Amniotic stem cell (primary cell): ENCODE data around the gene CNTFR.

Source experiments
- DNase-seq: peaks from one replicate; lab custom pipeline; 2025; lab: John Stamatoyannopoulos, UW

CNTFR gene

GRCh38 chr9:34572092-34572491, 17.4 kb downstream of the CNTFR start:
- DNase-seq: no peak

- no peak for DNase-seq
Observed at GRCh38 chr9:34571481-34571810, 18.1 kb downstream of the CNTFR start.

DNA sequence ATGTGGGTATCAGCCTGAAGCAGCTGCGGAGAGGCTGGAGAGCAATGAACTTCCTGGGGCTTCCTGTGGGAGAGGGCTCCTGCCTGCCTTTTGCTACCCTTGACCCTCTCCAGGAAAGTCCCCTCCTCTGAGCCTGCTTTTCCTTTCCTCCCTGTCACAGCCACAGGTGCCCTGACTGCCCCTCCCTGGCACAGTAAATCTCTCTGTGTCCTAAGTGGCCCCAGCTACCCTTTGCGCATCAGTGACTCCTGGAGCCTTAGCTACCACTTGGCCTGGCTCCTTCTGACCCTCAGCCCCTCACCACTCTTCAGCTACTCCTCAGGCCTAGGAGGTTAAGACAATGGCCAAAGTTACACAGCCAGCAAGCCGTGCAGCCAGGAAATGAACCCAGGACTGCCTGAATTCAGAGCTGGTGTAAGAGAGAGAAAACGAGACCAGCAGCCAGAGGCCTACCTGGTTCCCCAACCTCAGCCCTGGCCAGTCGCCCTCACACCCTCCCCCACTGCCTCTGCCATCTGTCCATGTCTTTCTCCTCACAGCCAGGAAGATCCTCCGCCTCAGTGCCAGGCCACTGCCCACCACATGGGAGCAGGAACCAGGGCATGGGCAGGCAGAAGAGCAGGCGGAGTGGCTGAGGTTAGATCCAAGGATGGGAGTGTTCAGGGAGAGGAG, 18.6 kb downstream of the CNTFR start:
- DNase-seq: no peak

- DNase-seq: no peak
Observed at GRCh38 chr9:34570376-34570775, 19.1 kb downstream of the CNTFR start.

DNA sequence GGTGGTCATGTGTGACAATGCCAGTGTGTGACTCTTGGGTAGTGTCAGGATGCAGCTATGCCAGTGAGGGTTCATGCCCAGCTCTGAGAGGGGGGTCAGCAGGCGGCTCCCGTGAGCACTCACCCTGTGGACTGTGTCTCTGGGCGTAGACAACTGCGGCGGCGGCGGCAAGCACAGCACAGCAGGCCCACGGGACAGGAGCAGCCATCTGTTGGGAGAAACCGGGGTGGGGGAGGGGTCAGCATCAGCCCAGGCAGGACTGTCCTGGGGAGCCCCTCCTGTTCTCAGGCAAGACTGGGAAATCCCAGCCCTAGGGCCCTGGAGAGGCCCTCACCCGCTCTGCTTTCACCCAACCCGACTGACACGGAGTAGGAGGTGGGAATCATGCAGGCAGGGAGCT, 20.8 kb downstream of the CNTFR start:
- no peak for DNase-seq

DNA sequence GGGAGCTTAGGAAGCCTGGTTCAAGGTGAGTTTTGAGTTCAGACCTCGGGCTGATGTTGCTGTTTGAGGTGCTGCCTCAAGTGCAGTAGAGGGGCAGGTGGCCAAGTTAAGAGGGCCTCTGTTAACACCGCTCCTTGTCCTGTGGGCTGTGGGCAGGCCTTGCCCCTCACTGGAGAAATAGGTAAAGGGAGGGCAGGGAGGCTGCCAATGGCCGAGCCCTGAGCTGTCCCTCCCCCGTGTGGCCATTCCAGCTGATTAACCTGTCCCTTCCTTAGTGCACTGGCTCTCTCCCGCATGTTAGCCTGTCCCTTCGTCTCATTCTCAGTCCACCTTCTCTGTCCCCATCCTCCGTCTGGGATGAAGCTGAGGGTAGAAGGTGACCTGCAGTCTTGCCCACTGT, 21.4 kb downstream of the CNTFR start:
- DNase-seq: no peak

DNA sequence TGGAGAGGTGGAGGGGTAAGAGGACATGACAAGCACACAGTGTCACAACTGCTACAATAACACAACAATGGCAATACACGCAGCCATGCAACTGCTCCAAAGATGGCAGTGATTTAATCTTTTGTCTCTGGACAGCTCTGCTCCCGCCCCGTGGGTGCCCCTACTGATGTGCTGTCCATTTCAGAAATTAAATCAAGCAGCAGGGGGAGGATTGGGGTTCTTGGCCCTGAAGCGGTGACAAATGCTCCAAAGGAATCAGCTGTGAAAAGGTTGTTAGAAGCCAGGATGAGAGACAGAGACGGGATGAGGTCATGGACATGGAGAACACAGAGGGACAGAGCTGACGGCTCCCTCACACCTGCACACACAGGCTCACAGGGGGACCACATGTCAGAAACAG, 22.6 kb downstream of the CNTFR start:
- DNase-seq: no peak

DNA sequence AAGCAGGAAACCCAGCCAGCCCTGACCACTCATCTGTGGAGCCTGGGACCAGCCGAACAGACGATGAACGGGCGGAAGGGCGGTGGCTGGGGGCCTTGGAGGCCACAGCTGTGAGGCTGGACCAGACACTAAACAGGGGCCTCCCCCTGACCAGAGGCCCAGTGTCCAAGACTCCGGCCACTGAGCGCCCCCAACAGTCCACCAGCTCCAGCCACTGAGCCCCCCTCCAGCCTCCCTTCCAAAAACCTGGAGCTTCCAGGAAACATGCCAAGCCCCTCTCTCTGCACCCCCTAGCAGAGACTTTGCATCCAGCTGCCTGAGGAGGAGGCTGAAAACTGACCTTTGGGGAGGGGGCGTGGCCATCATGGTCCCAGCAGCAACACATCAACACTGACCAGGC, 23.2 kb downstream of the CNTFR start:
- no peak for DNase-seq

DNA sequence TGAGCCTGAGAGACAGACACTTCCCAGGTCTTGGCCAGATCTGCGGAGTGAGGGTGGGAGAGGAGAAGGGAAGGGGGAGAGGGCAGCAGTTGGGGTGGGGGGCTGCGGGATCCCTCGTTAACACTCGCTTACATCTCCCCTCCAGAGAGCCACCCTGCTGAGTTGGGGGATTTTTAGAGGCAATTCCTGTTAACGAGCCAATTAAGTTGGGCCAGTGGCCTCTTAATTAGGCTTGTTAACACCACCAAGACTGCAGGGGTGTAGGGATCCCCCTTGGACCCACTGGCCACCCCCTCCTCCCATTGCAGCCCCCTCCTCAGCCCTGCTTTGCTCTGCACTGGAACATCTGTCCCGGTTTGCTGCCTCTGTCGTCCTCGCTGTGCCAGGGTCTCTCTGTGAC, 23.7 kb downstream of the CNTFR start:
- no peak for DNase-seq

DNA sequence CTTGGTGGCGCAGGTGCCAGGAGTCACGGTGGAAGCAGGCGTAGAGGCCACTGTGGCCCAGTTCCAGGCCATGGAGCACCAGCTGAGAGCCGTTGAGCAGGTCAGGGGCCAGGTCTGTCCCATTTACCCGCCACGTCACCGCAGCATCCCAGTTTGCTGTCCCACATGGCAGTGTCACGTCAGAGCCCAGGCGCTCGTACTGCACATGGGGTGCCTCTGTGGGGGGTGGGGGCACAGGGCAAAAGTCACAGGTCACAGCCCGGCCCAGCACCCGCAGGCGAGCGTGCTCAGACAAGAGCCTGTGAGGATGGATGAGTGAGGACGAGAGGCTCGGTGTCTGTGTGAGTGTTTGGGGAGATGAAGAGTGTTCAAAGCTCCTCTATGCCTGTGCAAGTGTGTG, 24.9 kb downstream of the CNTFR start:
- no peak for DNase-seq

DNA sequence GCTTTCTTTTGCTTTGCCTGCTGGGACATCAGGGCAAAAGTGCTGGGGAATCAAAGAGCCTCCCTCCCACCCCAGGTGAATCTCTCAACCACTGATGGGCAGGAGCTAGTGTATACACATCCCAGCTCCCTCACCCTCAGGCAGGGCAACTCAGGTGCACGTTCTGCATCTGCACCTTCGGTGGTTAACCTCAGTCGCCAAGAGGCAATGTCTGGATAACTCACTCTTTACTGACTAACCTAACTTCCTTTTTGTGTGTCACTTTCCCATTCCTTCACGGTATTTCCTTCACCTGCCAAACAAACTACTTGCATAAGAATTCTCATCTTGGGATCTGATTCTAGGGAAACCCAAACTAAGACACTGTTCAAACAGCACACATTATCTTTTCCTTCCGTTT, 26.3 kb downstream of the CNTFR start:
- DNase-seq: no peak

DNA sequence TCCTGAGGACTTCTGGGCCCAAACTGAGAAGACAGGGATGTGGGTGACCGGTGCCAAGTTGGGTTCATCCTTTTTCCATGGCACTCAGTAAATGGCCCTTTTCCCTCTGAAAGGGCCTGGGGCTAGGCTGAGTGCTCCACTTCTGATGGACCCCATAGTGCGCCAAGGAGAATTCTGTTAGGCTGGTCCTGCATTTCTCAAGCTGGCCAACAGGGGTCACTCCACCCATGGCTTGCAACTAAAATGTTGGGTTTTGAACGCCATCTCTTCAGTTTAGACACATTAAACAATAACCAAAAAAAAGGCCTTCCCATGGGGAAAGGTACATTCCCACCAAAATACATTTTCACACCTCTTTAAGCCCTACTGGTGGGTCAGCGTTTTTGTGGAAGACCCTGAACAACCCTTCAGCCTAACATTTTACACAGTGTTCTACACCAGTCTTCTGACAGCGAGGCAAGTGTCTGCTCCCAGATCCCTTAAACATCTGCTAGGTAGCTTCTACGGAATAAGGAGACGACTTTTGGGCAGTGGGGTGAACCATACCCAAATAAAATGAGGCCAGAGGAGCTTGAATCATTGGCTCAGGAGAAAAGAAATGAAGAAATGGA, 27.3 kb downstream of the CNTFR start:
- no peak for DNase-seq

- DNase-seq: no peak
Observed at GRCh38 chr9:34560599-34561214, 28.8 kb downstream of the CNTFR start.

DNA sequence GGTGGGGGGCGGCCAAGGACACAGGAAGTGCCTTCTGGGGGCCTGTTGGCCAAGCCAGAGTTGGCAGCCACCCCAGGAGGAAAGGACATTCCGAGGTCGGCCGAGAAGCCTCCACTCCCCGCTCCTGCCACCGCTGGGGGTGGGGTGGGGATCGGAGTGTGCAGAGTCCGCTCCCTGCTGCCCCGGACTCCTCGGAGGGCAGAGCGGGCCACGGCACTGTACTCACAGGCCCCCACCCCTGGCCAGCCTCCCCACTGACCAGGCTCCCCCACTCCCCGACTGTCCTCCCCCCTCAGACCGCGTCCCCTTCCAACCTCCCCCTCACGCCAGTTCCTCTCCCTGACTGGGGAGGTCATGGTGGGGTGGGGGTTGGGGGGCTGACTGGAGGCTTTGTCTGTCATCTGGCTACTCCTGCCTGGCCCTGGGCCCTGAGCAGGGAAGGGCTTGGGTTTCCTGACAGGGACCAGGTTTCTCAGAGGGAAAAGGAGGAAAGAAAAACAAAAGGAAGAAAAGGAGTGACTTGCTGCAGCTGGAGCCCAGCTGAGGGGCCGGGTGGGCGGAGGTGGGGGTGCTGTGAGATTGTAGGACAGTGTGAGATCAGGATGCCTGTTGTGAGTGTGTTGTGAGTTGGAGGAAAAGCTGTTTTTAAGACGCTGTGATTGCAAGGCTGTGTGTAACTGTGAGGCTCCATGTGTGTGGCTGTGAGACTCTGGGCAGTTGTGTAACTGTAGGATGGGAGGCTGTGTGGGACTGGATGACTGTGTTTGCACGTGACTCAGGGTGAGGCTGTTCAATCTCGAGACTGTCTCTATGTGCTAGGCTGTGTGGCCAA, 29.7 kb downstream of the CNTFR start:
- no peak for DNase-seq

DNA sequence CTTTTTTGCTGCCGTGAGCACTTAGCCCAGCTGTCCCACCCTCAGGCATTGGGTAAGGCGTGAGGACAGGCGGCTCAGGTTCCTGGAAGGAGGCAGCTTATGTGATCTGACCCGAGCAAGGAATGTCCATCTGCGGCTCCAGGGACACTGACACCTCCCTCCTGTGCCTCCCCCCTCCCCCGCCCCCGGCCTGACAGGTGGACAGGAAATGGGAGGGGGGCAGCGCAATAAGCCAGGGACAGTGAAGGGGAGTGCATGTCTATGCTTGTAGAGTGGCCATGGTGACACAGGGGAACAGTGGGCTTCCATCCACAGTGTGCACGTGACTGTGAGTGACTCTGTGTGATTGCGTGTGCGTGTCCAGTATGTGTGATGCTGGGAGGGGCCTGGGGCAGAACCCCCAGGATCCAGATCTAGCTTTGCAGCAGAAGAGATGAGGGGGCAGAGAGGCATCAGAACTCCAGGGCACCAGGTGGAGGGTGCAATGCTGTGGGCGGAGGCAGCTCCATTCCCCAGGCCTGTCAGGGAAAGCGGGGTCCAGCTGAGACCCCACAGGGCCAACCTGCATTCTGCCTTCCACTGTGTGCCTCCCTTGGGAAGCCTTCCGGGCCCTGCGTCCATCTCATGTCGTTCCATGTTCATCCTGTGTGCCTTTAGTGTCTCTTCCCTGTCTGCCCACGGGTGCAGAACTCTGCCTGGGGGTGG, 30.5 kb downstream of the CNTFR start:
- no peak for DNase-seq

DNA sequence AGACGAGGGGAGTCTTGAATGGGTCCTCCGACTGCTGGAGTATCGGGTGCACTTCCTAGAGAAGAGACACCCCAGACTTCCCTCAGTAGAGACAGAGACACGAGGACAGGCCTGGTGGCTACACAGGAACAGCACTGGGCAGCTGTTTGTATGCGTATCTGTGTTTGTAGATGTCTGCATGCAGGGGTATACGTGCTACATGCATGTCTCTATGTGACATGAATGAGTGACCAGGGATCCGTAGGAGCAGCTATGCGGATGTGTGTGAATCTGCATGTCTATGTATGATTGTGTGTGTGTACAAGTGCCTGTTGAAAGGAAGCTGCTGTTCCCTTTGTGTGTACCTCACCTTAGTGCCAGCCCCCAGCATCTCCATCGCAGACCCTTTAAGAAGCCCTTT, 31.2 kb downstream of the CNTFR start:
- no peak for DNase-seq

GRCh38 chr9:34557426-34558321, 31.9 kb downstream of the CNTFR start:
- DNase-seq: no peak

DNA sequence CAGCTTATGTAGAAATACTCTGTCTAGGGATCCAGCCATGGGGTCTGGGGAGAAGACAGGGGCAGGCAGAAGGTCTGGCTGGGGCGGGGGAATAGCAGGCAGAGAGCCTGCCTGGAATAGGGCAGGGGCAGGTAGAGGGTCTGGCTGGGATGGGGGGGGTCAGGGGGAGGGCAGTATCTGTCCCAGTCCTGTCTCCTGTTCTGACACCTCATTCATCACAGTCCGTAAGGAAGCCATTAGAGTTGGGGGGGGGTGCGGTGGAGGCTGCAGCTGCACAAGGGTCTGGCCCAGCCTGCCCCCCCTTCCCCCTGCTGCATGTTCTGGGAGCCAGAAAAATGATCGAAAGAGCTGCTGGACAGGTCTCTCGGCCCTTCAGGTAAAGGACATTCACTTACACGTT, 32.6 kb downstream of the CNTFR start:
- no peak for DNase-seq

GRCh38 chr9:34555936-34556525, 33.5 kb downstream of the CNTFR start:
- no peak for DNase-seq

DNA sequence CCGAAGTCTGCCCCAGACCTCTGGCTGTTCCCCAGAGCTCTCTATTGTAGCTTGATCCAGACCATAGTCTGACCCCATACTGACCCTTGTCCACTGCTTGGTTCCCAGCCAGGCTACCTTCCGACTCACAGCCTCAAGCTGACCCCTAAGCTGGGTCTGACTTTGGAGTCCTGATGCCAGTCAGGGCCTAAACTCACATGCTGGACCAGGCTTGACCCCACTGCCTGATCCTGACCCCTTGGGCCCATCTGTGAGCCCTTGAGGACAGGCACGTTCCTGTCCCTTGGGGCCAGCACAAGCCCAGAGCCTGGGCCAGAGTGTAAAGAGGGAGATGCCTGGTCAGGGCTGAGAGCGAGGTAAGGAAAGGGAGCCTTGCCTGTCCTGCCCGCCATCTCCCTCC, 34.0 kb downstream of the CNTFR start:
- no peak for DNase-seq

- no peak for DNase-seq
Observed at GRCh38 chr9:34555002-34555348, 34.5 kb downstream of the CNTFR start.
